ENCODE measurements around the gene MAP1A. TPM values are rescaled to one million over a fixed set of nuclear protein-coding genes. Genes with fewer than 3 reads are reported as not detected.

MAP1A gene
- total RNA-seq, 1 experiment from 2014 or later: 1.9 TPM

DNA sequence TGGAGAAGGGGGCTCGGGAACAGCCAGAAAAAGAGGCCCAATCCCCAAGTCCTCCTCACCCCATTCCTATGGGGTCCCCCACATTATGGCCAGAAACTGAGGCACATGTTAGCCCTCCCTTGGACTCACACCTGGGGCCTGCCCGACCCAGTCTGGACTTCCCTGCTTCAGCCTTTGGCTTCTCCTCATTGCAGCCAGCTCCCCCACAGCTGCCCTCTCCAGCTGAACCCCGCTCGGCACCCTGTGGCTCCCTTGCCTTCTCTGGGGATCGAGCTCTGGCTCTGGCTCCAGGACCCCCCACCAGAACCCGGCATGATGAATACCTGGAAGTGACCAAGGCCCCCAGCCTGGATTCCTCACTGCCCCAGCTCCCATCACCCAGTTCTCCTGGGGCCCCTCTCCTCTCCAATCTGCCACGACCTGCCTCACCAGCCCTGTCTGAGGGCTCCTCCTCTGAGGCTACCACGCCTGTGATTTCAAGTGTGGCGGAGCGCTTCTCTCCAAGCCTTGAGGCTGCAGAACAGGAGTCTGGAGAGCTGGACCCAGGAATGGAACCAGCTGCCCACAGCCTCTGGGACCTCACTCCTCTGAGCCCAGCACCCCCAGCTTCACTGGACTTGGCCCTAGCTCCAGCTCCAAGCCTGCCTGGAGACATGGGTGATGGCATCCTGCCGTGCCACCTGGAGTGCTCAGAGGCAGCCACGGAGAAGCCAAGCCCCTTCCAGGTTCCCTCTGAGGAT lies 10.6 kb downstream of the MAP1A start:
- no peak for ATAC-seq
- BruUV-seq (replicated peaks): no TSS peak
- POLR2A ChIA-PET: no interaction called here

More for the DNA sequence above, 10.6 kb downstream of the MAP1A start:
- no peak overlapping the region for H3K27ac ChIP-seq (ENCODE audit: low read depth, low read length)
- DNase-seq (ENCODE audit: low read depth, low spot score): no peak
- no peaks in the 10 kb centered on the region for H3K79me2 ChIP-seq (ENCODE audit: insufficient read depth, low read length)
- TF ChIP-seq SRF (IDR thresholded peaks at IDR 0.05; ENCODE audit: low read depth): no peak
- no peak for TF ChIP-seq SP1 (IDR thresholded peaks at IDR 0.05; ENCODE audit: low read depth)
- TF ChIP-seq POLR2A (IDR thresholded peaks at IDR 0.05; ENCODE audit: borderline replicate concordance, extremely low read depth, insufficient read depth, insufficient read length): no peak
- TF ChIP-seq EGR1 (IDR thresholded peaks at IDR 0.05; ENCODE audit: low read depth): no peak
- TF ChIP-seq ZFX (IDR thresholded peaks at IDR 0.05): no peak
- TF ChIP-seq CBX3 (IDR thresholded peaks at IDR 0.05; ENCODE audit: low read depth): no peak
- TF ChIP-seq JUND (IDR thresholded peaks at IDR 0.05): no peak
- TF ChIP-seq MAX (IDR thresholded peaks at IDR 0.05): no peak
- TF ChIP-seq FOSL1 (IDR thresholded peaks at IDR 0.05; ENCODE audit: low read depth): no peak
- TF ChIP-seq EZH2 (IDR thresholded peaks at IDR 0.05): no peak
- TF ChIP-seq YY1 (IDR thresholded peaks at IDR 0.05; ENCODE audit: extremely low read depth, insufficient replicate concordance, low read depth, low read length): no peak
- TF ChIP-seq ZBTB33 (IDR thresholded peaks at IDR 0.05; ENCODE audit: extremely low read depth, insufficient replicate concordance, low read length): no peak
- no peak for TF ChIP-seq RAD21 (IDR thresholded peaks at IDR 0.05; ENCODE audit: low read depth)
- no peak overlapping the region for H3K4me3 ChIP-seq (replicated peaks in 1 of 2; ENCODE audit: low read depth in 1 of 2, low read length in 2 of 2)
- no peaks in the 10 kb centered on the region for H3K9me3 ChIP-seq (ENCODE audit: control insufficient read depth in 1 of 2, insufficient read depth in 1 of 2, low read depth in 1 of 2, low read length in 2 of 2)
- ChIA-PET RAD21 (ENCODE audit: low non-redundant PET in 1 of 2, low total read pairs in 2 of 2, uncharacterized antibody in 2 of 2, unreplicated experiment in 2 of 2) (no interaction called here), CTCF (interaction anchor here (1.5 kb wide), 1 partner anchor 14 kb away, joined by 3 read pairs; no protein-coding TSS in a partner anchor)
- no peaks in the 10 kb centered on the region for H3K36me3 ChIP-seq (ENCODE audit: control insufficient read depth in 1 of 2, insufficient read depth in 2 of 2, low read length in 2 of 2)
- no peaks in the 10 kb centered on the region for H4K20me1 ChIP-seq (ENCODE audit: insufficient read depth)
- no peak overlapping the region for H3K9ac ChIP-seq (ENCODE audit: low read length)
- H3K9me2 ChIP-seq (ENCODE audit: insufficient read depth): no peaks in the 10 kb centered on the region
- no peaks in the 10 kb centered on the region for H3K27me3 ChIP-seq (ENCODE audit: insufficient read depth, low read length)
- intact Hi-C loops (cut with micrococcal nuclease): no loop called here
- H3K4me2 ChIP-seq (ENCODE audit: low read length): no peak overlapping the region
- H2AFZ ChIP-seq (ENCODE audit: low read depth, low read length, poor library complexity, severe bottlenecking): no peak overlapping the region
- H3K4me1 ChIP-seq (ENCODE audit: control insufficient read depth in 1 of 2, insufficient read depth in 2 of 2, low read length in 2 of 2): no peaks in the 10 kb centered on the region
